ENCODE results near the gene SLC26A8.
"Not testable (repeated sequence)": the region's sequence is repeated elsewhere in the genome, so short reads cannot be mapped to it uniquely, and the experiment has no call there.

SLC26A8 gene

DNA sequence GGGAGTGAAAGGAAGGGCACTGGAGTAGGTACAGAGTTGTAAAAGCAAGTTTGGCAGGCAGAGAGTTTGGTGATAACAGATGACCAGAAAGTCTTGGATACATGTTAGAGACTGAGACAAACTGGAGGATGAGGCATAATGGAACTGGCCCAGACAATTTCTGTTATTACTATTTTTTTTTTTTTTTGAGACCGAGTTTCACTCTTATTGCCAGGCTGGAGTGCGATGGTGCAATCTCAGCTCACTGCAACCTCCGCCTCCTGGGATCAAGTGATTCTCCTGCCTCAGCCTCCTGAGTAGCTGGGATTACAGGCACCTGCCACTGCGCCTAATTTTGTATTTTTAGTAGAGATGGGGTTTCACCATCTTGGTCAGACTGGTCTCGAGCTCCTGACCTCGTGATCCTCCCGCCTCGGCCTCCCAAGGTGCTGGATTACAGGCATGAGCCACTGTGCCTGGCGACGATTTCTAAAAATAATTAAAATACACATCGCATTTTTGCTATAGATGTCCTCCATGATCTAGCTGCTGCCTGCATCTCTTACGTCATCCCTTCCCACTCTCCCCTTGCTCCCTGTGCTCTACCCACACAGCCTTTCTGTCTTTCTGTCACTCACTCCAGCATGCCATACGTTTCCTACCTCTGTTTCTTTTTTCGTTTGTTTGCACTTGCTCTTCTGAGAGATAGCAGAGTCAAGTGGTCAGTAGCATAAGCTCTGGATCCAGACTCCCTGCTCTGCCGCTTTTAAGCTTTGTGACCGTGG, 26.7 kb upstream of the SLC26A8 start:
- DNase-seq = peak in 1 of 2 donors; percentile 20

DNA sequence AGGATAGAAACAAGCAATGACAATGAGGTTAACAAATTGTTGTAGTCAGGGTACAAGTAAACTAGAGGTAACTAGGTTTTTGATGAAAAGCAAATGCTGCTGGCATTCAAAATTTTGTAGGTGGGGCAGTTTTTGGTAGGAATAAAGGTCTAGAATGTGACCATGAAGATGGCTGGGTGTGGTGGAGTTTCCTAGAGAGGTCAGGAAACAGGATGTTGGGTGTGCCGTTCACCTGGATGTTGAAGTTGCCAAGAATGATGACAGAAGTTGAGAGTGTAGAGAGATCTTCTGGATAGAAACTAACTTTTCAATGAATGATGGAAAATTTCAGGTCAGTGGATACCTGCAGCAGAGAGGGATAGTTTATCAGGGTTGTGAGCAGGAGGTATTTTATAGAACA, 25.9 kb upstream of the SLC26A8 start:
- DNase-seq = no peak

DNA sequence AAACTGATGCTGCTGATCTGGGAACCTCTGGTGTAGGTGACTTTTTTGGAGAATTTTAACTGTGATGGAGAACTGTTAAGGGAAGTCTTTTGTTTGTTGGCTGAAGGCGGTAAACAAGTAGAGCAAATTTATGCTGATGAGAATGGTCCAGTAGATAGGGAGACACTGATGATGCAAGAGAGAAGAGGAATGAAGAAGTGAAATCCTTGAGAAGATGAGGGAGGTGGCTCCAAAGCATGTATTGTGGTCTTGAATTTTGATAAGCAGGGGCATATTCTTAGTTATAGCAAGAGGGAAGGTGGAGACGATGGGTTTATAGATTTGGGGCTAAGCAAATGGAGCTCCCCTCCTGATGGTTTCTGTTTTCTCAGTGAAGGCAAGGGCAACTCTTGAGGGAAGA, 25.1 kb upstream of the SLC26A8 start:
- no peak for DNase-seq

DNA sequence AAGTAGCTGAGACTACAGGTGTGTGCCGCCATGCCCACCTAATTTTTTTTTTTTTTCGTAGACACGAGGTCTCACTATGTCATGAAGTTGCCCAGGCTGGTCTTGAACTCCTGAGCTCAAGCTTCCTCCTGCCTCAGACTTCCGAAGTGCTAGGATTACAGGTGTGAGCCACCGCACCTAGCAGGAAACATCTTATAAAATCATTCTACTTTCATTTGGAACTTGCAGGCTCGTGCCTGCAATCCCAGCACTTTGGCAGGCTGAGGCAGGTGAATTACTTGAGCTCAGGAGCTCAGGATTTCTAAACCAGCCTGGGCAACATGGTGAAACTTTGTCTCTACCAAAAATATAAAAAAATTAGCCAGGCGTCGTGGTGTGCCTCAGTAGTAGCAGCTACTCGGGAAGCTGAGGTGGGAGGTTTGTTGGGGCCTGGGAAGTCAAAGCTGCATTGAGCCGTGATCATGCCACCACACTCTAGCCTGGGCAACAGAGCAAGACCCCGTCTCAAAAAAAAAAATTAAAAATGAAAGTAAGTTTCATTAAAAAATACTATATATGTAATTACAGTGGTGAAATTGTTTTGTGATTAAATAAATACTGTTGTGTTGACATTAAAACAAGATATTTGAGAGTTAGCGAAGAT, 18.3 kb upstream of the SLC26A8 start:
- no peak for DNase-seq

DNA sequence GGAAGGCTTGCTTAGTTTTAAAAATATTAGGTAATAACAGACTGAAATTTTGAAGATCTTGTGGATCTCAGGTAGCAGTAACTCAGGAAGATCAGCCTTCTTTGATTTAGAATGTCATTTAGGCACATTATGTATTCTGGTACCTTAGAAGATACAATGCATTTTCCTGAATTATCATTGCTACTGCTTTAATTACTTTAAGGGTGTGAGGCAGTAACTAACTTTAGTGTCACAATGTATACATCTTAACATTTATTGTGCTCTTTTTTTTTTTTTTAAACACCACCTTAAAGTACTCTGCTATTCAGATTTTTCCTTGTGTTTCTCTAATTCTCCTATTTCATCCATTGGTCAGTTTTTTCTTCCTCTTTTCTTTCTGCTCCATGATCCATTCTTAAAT, 16.5 kb upstream of the SLC26A8 start:
- DNase-seq = no peak

DNA sequence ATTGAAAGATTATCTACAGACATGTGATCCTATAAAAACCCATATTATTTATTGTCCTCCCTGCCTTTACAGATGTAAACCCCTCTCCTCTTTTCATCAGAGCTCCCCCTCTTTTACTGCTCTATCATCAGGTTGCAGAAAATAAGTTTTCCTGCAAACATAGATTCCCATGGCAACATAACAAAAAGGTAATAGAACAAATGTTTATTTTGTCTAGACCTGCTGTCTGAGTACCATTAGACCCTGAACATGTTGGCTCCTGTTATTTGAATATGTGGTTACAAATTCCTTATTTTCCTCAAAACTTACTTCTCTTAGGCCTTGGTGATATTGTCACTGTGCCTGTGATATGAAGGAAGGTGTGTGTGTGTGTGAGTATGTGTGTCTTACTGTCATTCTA, 14.7 kb upstream of the SLC26A8 start:
- DNase-seq = no peak

DNA sequence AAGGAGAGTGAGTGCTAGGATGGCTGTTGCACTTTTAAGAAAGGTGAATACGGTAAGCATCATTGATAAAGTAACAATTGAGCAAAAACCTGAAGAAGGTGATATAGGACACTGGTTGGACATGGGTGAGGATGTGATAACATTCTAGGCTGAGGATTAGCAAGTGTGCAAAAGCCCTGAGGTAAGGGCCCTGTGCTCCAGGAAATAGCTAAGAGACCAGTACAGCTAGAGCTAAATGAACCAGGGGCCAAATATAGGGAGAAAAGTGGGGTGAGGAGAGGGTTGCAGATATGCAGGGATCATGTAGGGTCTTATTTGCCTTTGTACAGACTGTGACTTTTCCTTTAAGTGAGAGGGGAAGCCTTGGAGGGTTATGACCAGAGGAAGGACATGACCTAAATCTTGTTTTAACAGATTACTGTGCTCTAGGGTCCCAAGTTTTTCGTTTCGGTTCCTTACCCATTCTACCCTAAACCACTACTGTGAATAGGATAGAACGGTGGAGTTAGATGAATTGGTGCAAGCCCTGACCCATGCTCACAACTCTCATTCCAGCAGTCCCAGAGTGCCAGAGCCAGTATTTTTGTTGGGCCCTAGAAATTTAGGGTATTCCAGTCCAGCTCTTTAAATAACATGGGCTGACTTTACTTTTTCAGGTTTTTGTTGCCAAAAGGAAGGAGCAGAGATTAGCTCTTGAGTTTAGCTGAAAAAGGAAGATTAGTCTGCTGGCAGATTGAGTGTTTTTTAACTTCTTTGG, 13.9 kb upstream of the SLC26A8 start:
- no peak for DNase-seq

DNA sequence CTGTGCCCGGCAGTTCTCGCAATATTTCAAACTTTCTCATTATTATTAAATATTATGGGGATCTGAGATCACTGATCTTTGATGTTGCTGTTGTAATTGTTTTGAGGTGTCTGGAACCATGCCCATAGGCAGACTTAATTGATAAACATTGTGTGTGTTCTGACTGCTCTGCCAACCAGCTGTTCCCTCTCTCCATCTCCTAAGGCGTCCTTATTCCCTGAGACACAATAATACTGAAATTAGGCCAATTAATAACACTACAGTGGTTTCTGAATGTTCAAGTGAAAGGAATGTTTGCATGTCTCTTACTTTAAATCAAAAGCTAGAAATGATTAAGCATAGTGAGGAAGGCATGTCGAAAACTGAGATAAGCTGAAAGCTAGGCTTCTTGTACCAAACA, 10.8 kb upstream of the SLC26A8 start:
- DNase-seq = no peak

DNA sequence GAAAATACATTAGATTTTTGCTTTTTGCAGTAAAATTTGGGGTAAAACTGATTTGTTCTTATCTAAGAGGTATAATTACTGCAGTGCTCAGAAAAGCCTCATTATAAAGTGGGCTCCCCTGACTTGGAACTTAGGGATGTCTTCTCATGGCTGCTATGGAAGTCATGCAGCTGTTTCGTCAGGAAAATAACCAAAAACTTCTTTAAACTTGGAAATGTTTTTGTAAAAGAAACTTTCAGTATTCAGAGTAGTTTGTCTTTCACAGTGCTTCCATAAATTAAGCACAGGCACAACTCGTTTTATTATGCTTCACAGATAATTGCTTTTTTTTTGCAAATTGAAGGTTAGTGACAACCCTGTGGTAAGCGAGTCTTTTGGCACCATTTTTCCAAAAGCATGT, 10.0 kb upstream of the SLC26A8 start:
- DNase-seq = no peak

DNA sequence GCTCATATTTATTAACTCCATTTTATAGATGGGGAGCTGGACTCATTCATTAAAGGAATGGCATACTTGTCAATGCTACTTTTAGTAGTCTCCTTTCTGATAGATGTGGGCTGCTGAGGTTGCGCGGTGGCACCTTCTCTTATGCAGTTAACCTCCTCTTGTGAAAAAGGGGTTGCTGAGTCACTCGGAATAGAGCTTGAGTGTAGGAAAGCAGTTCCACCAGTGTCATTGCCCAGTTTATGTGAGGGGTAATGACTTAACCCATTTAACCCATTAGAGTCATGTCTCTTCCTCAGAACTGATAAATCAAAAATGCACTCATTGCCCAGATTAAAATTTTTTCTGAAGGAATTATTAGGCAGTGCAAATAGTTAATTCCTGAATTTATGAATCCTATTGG, 9.5 kb upstream of the SLC26A8 start:
- DNase-seq = peak; percentile 72 to 73

DNA sequence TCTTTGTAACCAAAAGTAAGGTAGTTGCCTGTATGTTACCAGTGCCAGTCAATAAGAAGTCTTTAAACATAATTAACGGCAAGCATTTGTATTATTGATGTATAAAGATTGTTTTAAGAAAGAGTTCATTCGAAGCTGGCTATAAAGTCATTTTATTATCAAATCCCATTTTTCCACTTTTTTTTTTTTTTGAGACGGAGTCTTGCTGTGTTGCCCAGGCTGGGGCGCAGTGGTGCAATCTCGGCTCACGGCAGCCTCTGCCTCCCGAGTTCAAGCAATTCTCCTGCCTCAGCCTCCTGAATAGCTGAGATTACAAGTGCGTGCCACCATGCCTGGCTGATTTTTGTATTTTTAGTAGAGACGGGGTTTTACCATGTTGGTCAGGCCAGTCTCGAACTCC, 8.7 kb upstream of the SLC26A8 start:
- DNase-seq = not testable (repeated sequence)

DNA sequence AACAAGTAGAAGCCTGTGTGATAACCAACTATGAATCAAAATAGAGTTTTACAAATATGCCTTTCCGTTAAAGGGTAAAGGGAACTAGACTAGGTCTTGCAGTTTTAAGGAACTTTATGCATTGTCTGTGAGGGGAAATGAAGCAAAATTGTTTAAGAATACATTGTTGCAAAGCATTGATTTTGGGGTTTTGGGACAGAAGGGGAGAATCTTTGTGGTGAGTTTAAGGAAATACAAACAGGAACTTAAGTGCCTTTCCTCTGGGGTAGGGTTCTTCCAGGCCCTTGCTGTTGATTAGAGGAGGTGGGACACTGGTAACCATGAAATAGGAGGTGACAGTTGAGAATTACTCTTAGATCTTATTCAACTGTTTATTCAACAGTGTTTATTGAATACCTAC, 7.8 kb upstream of the SLC26A8 start:
- peak; percentile 67 to 92 for DNase-seq

DNA sequence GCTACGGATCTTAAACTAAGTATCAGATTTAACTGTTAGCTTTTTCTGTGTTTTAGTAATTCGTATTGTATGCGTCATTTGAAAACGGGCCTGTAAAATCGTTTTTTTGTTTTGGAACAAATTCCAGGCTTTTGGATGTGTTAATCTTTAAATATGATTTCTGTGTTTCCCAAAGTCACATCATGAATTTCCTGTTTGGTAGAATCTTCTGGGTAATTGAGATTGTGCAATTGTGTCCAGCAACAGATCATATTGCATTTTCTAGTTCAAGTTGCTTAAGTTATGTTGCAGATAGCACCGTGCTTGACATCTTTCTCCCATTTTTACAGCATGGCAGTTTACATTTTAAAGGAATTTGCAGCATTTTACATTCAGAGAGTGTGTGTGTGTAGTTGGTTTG, 5.0 kb upstream of the SLC26A8 start:
- peak; percentile 79 to 92 for DNase-seq

DNA sequence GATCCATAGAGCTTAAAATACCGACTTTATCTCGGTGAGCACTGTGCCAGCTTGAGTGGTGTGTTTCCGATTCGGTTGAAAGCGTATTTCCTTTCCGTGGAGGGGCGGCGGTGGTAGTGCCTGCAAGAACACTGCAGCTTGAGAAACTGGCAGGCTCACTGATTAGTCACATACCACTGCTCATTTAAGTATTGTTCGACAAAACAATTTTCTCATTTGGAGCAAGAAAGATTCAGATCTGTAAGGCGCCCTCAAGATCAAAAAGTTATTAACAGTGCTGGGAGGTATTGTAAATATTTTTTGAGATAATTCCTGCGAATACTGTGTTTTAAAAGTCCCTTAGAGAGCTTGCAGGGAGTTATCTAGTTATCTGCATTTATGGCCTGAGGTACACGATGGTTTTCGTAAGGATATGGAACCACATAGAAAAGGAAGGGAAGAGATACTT, 4.5 kb upstream of the SLC26A8 start:
- DNase-seq = peak; percentile 54 to 72

DNA sequence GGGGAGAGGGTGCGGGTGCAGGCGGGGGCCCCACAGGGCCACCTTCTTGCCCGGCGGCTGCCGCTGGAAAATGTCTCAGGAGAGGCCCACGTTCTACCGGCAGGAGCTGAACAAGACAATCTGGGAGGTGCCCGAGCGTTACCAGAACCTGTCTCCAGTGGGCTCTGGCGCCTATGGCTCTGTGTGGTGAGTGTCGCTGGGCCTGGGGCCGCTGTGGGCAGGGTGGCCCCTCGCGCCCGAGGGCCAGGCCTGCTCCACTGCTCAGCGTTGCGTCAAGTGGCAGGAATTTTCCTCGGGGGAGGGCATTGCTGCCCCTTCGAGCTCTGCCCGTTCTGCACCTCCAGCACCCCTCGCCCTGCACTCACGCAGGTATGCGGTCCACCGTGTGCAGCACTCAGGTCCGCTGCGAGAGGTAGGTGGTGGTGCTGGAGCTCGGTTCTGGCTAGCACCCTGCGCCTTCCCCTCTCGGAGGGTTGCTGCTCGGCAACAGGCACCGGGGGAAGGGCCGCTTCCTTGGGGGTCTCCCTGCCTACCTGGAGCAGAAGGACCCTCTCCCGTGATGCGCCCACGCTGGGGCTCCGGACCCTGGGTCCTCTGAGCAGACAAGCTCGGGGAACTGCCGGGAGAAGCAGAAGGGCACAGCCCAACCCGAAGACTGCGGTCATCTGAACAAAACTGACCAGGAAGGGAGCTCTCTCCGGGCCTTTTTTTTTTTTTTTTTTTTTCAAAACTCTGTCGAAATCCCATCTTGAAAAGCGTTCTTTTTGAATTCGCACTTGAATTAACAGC, 3.8 kb upstream of the SLC26A8 start:
- peak; percentile 13 to 25 for DNase-seq

DNA sequence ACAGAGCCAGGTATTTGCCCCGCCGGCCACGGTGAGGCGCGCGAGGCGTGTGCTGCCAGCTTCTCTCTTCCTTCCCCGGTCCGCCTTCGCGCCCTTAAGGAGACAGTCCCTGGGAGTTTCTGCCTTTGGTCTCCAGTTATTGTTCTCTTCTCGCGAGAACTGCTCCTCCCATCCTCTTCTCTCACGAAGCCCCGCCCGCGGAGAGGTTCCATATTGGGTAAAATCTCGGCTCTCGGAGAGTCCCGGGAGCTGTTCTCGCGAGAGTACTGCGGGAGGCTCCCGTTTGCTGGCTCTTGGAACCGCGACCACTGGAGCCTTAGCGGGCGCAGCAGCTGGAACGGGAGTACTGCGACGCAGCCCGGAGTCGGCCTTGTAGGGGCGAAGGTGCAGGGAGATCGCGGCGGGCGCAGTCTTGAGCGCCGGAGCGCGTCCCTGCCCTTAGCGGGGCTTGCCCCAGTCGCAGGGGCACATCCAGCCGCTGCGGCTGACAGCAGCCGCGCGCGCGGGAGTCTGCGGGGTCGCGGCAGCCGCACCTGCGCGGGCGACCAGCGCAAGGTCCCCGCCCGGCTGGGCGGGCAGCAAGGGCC, 3.2 kb upstream of the SLC26A8 start, which contains the start of gene MAPK14:
Gene MAPK14, plus strand, starts transcription at position 308 of the 587 bp plus-strand sequence. CDS start 350 bp downstream, outside the sequence.
- DNase-seq = peak; percentile 100

DNA sequence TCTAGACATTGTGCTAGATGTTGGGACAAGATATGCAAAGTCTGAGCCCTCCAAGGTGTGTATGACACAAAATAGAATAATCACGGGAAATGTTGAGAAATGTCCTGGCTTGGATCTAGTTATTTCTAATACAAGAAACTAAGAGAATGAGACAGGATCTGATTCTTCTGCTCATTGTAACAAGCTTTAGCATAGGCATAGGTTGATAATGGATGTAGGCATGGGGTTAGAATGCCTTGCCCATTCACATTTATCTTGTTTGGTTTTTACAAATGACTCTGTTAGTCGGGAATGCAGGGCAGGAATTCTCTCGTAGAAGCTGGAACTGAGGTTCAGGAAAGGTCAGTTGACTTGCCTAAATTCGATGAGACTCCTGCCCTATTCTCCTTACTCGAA, 1.5 kb upstream of the SLC26A8 start:
- no peak for DNase-seq

DNA sequence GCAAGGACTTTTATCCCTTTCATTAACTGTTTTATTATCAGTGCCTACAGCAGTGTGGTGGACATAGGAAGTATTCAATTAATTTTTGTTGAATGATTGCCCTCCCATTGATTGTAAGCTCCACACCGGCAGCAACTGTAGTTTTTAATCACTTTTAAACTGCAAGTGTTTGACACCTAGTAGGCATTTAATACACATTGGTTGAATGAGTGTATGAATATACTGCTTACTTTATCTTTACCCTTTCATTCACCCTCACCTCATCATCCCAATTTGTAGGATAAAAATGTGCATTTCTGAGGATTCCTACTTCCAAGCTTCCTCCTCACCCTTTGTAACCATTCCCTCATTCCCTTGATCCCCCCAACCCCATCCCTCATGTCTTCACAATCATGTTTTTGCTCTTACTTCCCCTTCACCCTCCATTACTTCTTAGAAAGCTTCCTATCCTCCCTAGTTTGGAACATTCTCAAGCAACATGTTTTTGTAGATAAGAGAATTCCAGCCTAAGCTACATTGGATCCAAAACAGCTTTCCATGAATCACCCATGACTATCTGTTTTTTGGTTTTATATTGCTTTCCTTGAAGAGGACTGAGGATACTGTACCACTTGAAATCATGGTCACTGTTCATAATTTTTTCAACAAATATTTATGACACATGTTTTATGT, 955 bp upstream of the SLC26A8 start:
- no peak for DNase-seq

DNA sequence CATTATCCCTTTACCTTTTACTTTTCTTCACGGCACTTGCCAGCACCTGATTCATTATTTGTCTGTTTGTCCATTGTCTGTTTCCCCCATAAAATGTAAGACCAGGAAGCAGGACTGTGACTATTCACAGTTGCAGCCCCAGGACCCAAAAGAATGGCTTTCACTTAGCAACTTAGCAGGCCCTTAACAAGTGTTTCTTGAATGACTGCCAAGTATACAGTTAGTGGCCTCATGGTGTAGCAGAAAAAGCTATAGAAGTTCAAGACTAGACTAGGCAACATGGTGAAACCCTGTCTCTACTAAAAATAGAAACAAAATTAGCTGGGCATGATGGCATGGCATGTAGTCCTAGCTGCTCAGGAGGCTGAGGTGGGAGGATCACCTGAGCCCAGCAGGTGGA, 4.3 kb downstream of the SLC26A8 start:
- DNase-seq = no peak

DNA sequence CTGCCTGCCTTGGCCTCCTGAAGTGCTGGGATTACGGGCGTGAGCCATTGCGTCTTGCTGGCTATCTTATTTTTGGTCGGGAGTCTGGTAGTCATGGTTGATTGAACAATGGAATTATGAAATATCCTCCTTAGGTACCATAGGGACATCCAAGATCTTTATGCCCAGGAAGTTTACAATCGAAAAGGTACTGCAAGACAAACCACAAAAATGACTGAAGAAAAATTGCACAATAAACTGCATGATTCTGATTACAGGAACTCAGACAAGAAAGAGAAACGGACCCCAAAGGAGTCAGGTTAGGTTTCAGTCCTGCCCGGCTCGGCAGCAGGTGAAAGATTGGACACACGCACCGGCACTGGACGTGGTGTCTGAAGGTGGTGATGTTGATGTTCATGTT, 5.3 kb downstream of the SLC26A8 start:
- DNase-seq = peak in 1 of 2 donors; percentile 31

DNA sequence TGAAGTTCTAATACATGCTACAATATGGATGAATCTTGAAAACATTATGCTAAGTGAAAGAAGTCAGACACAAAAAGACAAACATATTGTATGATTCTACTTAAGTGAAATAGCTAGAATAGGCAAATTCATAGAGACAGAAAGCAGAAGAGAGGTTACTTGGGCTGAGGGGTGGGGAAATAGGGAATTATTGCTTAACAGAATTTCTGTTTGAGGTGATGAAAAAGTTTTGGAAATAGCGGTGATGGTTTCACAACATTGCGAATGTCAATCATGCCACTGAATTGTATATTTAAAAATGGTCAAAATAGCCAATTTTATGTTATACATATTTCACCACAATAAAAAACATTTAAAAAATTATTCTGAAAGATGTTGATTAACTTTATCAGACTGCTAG, 6.1 kb downstream of the SLC26A8 start:
- DNase-seq = peak; percentile 72 to 90

DNA sequence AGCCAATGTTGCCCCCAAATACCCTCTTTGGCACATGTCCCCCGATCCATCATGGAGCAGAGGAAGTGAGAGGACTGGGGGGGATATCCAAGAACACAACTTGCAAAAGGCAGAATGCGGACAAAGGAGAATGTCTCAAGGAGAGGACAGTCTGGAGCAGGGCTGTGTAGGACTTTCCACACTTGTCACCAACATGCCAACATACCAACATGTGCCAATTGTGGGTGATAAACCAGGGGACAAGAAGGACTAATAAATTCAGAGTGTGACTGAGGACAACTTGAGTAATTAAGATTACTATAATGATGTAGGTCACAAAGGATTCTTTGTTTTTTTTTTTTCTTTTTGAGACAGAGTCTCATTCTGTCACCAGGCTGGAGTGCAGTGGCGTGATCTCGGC, 8.8 kb downstream of the SLC26A8 start:
- peak in 1 of 2 donors; percentile 1 for DNase-seq
